Stimulated activated CD4-positive, alpha-beta T cell treated with anti-CD3 and anti-CD28 coated beads, Interleukin-1b, Interleukin-23, amount 100 ng/mL, for 1 hour (primary cell): ENCODE data around the gene C11orf91.
"Not testable (repeated sequence)": the region's sequence is repeated elsewhere in the genome, so short reads cannot be mapped to it uniquely, and the experiment has no call there.

Experiments used
- DNase-seq, 2 donors: peaks; one replicate each; pipeline ENCODE4 v3.0.0-alpha.2; 2020; ENCODE audit warnings: low read depth in 2 of 2

Gene C11orf91

DNA sequence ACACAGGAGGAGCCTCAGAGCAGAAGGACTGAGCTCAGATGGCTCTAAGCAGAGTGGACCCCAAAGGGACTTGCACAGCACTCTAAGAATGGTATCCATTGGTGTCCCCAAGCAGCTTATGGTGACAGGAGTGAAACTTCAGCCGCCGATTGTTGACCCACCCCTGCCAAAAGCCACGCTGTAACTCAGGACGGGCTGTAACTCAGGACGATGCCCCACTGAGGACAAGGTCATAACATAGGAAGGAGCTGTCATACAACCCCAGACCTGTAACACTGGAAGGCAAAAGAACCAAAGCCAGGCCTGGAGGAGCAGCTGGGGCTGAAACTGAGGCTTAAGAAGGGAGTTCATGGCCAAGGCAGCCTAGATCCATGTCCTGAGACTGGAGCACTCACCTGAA lies 21.4 kb upstream of the C11orf91 start:
- DNase-seq: no peak

- no peak for DNase-seq
Measured at GRCh38 chr11:33721426-33721825, 20.8 kb upstream of the C11orf91 start.

DNA sequence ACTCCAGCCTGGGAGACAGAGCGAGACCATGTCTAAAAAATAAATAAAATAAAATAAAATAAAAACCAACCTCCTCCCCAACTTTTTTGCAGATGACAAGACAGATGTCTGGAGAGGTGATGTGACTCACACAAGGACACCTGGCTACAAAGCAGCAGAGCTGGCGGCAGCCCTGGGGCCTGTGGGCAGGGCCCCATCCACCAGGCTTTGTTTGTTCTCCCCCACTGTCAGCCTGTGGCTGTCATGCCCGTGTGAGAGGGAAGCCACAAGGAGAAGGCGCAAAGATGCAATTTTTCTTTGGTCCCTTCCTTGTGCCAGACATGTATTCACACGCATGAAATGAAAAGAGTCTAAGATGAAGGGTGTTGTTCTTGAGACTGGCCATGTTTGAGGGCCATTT lies 19.0 kb upstream of the C11orf91 start:
- no peak for DNase-seq

DNA sequence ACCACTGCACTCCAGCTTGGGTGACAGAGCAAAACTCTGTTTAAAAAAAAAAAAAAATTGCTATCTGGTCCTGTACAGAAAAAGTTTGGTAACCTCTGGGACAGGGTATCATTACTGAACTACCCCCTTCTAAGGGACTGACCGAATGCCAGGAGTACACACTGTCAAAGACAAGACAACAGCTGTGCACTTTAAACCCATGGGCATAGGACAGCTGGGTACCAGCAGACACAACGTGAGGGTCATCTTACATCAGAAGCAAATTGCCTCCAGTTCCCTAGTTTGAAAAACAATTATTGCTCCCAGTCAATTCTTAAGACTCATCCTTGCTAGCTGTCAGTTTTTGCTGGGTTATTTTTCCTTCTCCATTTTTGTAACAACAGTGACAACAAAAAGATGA lies 17.8 kb upstream of the C11orf91 start:
- DNase-seq: no peak

- DNase-seq: no peak
Measured at GRCh38 chr11:33716243-33716642, 15.6 kb upstream of the C11orf91 start.

GRCh38 chr11:33713856-33714398 lies 13.3 kb upstream of the C11orf91 start:
- no peak for DNase-seq

- no peak for DNase-seq
Measured at GRCh38 chr11:33713151-33713855, 12.7 kb upstream of the C11orf91 start.

DNA sequence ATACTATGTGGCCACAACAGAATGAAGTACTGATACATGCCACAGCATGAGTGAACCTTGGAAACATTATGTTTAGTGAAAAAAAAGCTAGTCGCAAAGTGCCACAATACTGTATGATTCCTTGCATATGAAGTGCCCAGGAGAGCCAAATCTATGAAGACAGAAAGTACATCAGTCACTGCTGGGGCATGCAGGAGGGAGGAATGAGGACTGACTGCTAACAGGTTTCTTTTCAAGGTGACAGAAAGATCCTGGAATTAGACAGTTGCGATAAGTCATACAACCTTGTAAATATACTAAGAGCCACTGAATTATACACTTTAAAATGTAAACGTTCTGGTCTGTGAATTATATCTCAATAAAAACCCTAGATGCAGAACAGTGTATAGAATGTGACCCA lies 11.8 kb upstream of the C11orf91 start:
- no peak for DNase-seq

- no peak for DNase-seq
Measured at GRCh38 chr11:33709466-33709865, 8.8 kb upstream of the C11orf91 start.

DNA sequence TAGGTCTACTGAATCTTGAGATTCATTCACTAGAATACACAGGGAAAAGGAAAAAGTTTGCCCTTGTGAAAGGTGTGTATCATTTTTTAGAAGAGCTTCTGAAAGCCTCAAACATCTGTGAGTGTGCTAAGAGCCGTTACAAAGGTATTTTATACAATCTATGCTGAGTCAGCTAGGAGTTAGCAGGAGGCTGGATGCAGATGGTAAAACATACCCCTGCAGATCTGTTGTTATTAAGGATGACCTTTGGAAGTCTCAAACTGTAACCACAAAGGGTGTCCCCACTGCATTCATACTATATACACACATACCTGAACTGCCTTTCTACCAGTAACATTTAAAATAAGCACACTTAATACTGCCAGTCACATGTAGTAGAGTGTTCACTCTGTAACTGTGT lies 8.4 kb upstream of the C11orf91 start:
- no peak for DNase-seq

- DNase-seq: not testable (repeated sequence)
Measured at GRCh38 chr11:33707831-33708230, 7.2 kb upstream of the C11orf91 start.

DNA sequence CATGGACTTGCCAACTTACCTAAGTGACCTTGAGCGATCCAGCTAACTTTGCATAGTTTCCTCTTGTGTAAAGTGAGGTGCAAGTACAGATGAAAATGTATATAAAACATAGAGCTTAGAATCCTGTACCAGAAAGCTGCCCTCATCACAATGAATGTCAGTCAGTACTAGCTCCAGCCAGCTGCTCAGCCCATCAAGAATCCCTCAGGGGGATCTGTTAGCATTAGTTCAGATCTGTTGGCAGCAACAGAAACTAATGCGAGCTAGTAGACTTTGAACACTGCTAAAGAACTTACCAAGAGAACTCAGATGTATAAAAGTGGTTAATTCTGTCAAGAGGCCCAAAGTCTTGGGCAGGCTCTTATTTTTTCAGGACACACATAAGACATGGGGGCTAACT lies 6.3 kb upstream of the C11orf91 start:
- DNase-seq: no peak

- no peak for DNase-seq
Measured at GRCh38 chr11:33706546-33706945, 5.9 kb upstream of the C11orf91 start.

- no peak for DNase-seq
Measured at GRCh38 chr11:33704240-33705002, 3.8 kb upstream of the C11orf91 start.

DNA sequence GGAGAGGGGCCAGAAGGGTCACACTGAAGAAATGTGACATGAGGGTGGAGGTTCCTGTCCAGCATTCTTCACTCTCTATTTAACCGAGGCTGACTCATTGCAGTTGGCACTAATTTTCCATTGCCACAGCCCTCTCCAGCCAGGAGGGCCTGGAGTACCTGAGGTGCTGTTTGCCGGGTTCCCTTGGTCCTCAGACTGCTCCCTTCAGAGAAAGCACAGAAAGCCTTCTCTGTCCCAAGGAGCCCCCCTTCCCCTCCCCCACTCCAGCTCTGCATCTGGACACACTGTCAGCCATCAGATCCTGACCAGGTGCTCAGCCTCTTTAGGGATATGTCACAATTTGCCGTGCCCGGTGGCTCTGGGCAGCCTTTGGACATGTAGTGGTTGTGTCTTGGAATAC lies 3.2 kb upstream of the C11orf91 start:
- no peak for DNase-seq

DNA sequence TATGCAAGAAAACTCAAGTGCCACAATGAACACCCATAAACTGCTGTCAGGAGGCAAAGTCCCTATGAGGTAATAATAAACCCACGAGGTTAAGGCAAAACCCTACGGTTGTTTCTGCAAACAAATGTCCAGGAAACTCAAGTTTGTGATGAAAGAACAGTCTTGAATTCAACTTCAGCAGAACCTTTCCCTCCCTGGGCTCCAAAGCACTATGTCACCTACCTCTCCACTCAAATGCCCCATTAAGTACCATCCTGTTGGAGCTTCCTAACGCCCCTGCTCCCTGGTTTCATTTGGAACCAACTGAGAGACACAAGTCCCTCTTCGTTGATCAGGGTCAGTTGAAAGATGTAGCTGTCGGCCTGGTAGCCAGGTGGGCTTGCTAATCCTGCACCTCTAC lies 2.6 kb upstream of the C11orf91 start:
- no peak for DNase-seq

- no peak for DNase-seq
Measured at GRCh38 chr11:33701302-33702230, 940 bp upstream of the C11orf91 start.

DNA sequence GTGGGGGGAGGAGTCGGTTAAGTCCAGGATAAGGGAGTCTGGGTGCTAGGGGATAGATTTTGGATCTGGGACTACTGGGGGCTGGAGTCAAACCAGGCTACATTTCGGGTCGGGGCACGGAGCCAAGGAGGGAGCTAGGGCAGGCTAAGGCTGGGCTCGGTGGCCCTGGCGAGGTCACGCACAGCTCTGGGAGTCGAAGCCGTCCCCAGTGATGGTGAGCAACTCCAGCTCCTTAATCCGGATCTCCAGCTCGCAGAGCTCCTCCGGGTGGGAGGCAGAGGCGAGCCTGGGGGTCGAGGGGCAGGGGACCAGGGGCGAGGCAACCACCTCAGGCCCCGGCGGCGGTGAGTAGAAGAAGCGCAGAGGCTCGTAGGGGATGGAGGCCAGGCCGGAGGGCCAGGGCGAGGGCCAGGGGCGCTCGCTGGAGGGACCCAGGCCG lies 544 bp downstream of the C11orf91 start:
- no peak for DNase-seq

GRCh38 chr11:33699515-33700062 lies 1.0 kb downstream of the C11orf91 start:
- no peak for DNase-seq

- DNase-seq: no peak
Measured at GRCh38 chr11:33698921-33699320, 1.7 kb downstream of the C11orf91 start.

DNA sequence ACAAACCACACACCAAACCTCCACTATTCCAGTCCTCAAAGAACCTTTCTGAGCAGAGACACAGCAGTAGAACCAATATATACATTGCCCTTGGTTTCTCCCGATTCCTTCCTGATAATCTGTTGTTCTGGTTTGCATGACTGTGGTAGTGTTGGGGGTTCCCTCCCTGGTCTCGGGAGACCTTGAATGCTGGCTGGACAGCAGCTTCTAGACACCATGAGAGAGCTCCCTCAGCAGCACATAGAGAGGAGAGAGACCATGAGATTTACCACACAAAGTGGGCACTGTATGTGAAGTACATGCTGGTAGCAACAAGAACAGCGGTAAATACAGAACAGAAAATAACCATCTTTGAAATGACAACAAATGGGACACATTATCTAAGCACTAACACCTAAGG lies 2.6 kb downstream of the C11orf91 start:
- DNase-seq: no peak
